Measurements from ENCODE around the gene ENOX2. TPM values are rescaled to one million over a fixed set of nuclear protein-coding genes. Genes with fewer than 3 reads are reported as not detected.
A peak's percentile ranks its signal among the peaks of the same experiment; 100 is the strongest.
"Not testable (repeated sequence)": the region's sequence is repeated elsewhere in the genome, so short reads cannot be mapped to it uniquely, and the experiment has no call there.

The ENOX2 gene
- total RNA-seq, 1 experiment from 2014 or later: 23.2 TPM

DNA sequence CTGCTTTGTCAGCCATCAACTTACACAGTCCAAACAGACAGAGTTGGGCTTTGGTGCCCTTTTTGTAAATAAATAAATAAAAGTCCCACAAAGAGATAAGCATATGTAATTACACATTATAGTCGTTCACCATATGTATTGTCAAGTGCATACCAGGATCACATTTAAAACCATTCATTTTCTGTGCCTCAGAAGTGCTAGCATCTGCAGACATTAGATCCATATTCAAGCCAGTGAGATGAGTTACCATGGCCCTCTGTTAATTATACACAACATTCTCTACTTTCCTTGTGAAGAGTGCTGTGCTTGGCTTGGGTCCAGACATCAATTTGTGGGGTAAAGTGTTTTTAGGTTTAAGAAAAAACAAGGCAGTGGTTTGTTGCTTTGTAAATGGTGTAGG is 76.8 kb downstream of the ENOX2 start:
- DNase-seq (ENCODE audit: low read depth): no peak

DNA sequence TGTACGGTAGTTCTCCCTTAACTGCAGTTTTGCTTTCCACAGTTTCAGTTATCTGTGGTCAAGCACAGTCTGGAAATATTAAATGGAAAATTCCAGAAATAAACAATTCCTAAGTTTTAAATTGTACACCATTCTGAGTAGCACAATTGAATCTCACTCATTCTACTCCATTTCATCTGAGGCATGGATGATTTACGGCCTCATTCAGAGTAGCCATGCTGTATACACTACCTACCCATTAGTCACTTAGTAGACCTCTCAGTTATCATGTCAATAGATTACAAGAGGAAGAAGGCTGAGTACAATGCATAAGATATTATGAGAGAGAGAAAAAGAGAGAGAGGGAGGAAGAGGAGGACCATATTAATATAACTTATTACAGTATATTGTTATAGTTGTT is 77.5 kb downstream of the ENOX2 start:
- peak; percentile 30 for DNase-seq (ENCODE audit: low read depth)

DNA sequence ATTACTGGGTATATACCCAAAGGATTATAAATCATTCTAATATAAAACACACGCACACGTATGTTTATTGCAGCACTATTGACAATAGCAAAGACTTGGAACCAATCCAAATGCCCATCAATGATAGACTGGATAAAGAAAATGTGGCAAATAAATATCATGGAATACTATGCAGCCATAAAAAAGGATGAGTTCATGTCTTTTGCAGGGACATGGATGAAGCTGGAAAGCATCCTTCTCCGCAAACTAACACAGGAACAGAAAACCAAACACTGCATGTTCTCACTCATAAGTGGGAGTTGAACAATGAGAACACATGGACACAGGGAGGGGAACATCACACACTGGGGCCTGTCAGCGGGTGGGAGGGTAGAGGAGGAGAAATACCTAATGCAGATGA is 83.6 kb downstream of the ENOX2 start:
- not testable (repeated sequence) for DNase-seq (ENCODE audit: low read depth)

GRCh38 chrX:130813932-130814331 is 89.1 kb downstream of the ENOX2 start:
- DNase-seq (ENCODE audit: low read depth): not testable (repeated sequence)

GRCh38 chrX:130810561-130810960 is 92.4 kb downstream of the ENOX2 start:
- no peak for DNase-seq (ENCODE audit: low read depth)

DNA sequence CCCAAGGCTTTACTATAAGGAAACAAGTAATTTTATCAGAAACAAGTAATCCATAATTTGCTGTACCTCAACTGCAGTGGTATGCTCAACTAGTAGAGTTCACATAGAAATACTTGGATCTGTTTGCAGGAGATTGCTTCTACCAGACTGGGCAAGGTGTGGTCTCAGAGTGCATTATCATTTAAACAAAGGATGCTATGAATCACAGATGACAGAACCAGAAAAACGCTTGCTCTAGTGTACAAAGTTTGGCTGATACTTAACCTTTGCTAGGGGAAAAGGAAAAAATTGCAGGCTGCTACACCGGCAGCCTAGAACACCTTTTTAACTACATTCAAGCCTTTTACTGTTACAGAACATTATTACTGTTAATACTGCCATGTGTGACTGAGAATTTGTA is 97.1 kb downstream of the ENOX2 start:
- peak; percentile 26 for DNase-seq (ENCODE audit: low read depth)

DNA sequence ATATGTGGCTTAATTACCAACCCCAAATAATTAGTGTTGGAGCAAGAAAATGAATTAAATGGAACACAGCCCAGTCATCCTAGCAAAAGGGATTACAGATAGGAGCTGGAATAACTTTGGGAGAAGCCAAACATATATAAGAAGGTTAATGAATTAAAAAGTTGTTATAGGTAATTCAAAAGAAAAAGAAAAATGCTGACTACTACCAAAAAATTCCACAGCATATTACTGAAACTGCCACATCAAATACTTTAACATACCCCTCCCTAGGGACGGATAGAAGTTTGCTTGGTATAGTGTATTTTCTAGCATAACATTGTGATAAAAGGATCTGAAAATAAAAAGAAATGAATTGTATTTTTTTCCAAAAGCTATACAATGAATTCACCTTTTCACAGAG is 99.5 kb downstream of the ENOX2 start:
- no peak for DNase-seq (ENCODE audit: low read depth)

GRCh38 chrX:130801901-130802300 is 101.1 kb downstream of the ENOX2 start:
- no peak for DNase-seq (ENCODE audit: low read depth)

- DNase-seq (ENCODE audit: low read depth): peak; percentile 66
Observed at GRCh38 chrX:130799393-130799792, 103.6 kb downstream of the ENOX2 start.

DNA sequence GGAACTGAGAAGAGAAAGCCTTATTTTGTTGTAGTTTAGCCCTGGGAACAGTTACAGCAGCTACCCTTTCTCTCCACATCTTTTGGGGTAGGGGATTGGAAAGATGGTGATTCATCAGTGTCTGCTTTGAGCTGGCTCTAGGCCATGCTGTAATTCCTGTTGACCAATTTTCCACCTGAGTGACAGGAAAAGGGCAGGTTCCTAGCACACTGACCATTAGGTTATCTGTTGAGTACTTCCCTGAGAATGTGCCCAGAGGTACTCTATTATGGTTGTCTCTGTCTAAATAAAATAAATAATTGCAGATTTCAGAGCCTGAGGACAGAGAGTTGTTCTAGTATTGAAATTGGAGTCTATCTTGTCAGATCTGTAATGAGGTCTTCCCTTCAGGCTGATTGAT is 109.0 kb downstream of the ENOX2 start:
- peak; percentile 68 for DNase-seq (ENCODE audit: low read depth)

DNA sequence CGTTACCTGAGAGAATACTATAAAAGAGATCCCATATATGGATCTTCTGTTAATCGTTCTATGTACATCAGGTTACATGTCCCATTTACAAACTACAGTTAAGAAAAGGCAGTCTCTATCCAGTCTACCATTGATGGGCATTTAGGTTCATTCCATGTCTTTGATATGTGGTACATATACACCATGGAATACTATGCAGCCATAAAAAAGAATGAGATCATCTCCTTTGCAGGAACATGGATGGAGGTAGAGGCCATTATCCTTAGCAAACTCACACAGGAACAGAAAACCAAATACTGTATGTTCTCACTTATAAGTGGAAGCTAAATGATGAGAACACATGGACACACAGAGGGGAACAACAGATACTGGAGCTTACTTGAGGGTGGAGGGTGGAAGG is 111.1 kb downstream of the ENOX2 start:
- not testable (repeated sequence) for DNase-seq (ENCODE audit: low read depth)

- DNase-seq (ENCODE audit: low read depth): no peak
Observed at GRCh38 chrX:130789793-130790192, 113.2 kb downstream of the ENOX2 start.

- no peak for DNase-seq (ENCODE audit: low read depth)
Observed at GRCh38 chrX:130788786-130789581, 114.0 kb downstream of the ENOX2 start.

DNA sequence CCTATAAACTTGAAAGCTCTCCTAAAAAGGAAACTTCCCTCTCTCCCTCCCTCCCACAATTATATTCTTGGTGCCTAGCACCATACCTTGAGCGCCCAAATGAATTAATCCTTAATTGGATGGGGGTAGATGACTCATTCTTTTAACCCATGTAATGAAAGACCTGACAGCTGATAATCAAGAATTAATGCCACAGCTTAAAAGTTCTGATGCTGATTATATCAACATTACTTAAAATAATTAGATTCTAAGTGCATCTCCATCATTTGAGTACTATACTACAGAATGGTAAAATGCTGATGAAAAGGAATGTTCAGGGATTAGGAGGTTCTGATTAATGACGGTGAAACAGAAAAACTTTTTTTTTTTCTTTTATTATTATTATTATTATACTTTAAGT is 117.0 kb downstream of the ENOX2 start:
- DNase-seq (ENCODE audit: low read depth): no peak

- DNase-seq (ENCODE audit: low read depth): peak; percentile 63
Observed at GRCh38 chrX:130778773-130779172, 124.2 kb downstream of the ENOX2 start.

DNA sequence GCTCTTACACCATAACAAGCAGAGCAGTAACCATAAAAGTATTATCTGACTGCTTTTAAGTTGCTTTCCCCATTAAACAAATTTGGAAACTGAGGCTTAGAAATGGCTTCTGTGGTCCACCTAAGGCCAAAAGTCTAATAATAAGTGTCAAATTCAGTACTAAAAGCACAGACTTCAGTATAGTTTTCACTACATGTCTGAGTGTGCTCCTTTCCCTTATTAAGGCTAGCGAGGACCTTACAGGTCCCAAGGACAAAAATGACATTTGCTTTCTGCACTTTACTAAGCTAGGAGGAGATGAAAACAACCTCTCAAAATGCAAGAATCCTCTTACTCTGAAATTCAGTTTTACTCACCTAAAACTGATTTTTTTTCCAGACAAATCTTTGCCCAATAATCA is 127.2 kb downstream of the ENOX2 start:
- DNase-seq (ENCODE audit: low read depth): no peak

- no peak for DNase-seq (ENCODE audit: low read depth)
Observed at GRCh38 chrX:130772776-130773143, 130.2 kb downstream of the ENOX2 start.

- peak; percentile 91 for DNase-seq (ENCODE audit: low read depth)
Observed at GRCh38 chrX:130772105-130772775, 130.8 kb downstream of the ENOX2 start.

- DNase-seq (ENCODE audit: low read depth): no peak
Observed at GRCh38 chrX:130771648-130772047, 131.4 kb downstream of the ENOX2 start.

GRCh38 chrX:130771230-130771629 is 131.8 kb downstream of the ENOX2 start:
- peak; percentile 80 for DNase-seq (ENCODE audit: low read depth)

GRCh38 chrX:130770615-130771014 is 132.4 kb downstream of the ENOX2 start:
- peak; percentile 96 for DNase-seq (ENCODE audit: low read depth)

- DNase-seq (ENCODE audit: low read depth): no peak
Observed at GRCh38 chrX:130769835-130770234, 133.2 kb downstream of the ENOX2 start.

GRCh38 chrX:130758072-130758471 is 144.9 kb downstream of the ENOX2 start:
- DNase-seq (ENCODE audit: low read depth): no peak

All from M059J (cell line).